A673 (cell line): ENCODE results near the gene TMEM239. TPM values are rescaled to one million over a fixed set of nuclear protein-coding genes. Genes with fewer than 3 reads are reported as not detected.

Source experiments
- BruUV-seq: library from RNA; stranded (reverse); fragments of 400-500 nt; replicated peaks from 2 replicates; lab custom pipeline; 2021; lab: Mats Ljungman, UMichigan
- CTCF ChIA-PET: fragments of 300-600 bp; sonication (Branson Sonifier 250); formaldehyde crosslinking; loops from one replicate; lab custom pipeline; 2022; ENCODE audit warnings: antibody characterized with exemption; lab: Charles Lee
- POLR2A ChIA-PET: fragments of 300-600 bp; sonication (Branson Sonifier 250); formaldehyde crosslinking; loops from one replicate; lab custom pipeline; 2022; ENCODE audit warnings: antibody characterized with exemption; ENCODE audit not compliant: low non-redundant PET; lab: Charles Lee
- DNase-seq: peaks from one replicate; pipeline ENCODE4 v3.0.0-alpha.2; 2015; ENCODE audit warnings: low spot score
- H3K27ac ChIP-seq: fragments of 200-600 bp; sonication (generic); 2 replicates; pipeline ENCODE4 v1.5.1; 2016; ENCODE audit warnings: mixed run types, low read depth, mild to moderate bottlenecking, mixed read lengths, antibody characterized with exemption, low read length; ENCODE audit not compliant: poor library complexity, severe bottlenecking
- H3K27me3 ChIP-seq: fragments of 200-600 bp; sonication (generic); replicated peaks from 2 replicates; pipeline ENCODE4 v1.6.1; 2017; ENCODE audit warnings: mixed run types, low read depth, mild to moderate bottlenecking, mixed read lengths, antibody characterized with exemption, low read length; ENCODE audit not compliant: insufficient read depth, poor library complexity
- H3K36me3 ChIP-seq: fragments of 200-600 bp; sonication (generic); 2 replicates; pipeline ENCODE4 v1.6.1; 2016; ENCODE audit warnings: mixed run types, mild to moderate bottlenecking, mixed read lengths, antibody characterized with exemption, low read length; ENCODE audit not compliant: insufficient read depth, poor library complexity, severe bottlenecking
- H3K4me1 ChIP-seq: fragments of 200-600 bp; sonication (generic); 2 replicates; pipeline ENCODE4 v1.6.1; 2017; ENCODE audit warnings: mixed run types, mild to moderate bottlenecking, mixed read lengths, antibody characterized with exemption, low read length; ENCODE audit not compliant: insufficient read depth, poor library complexity, severe bottlenecking
- H3K4me3 ChIP-seq: fragments of 200-600 bp; sonication (generic); 2 replicates; pipeline ENCODE4 v1.5.1; 2016; ENCODE audit warnings: low read depth, mixed run types, mild to moderate bottlenecking, mixed read lengths, low read length; ENCODE audit not compliant: poor library complexity, severe bottlenecking
- H3K9me3 ChIP-seq: fragments of 200-600 bp; sonication (generic); 2 replicates; pipeline ENCODE4 v1.6.1; 2016; ENCODE audit warnings: mixed run types, low read depth, mild to moderate bottlenecking, mixed read lengths, antibody characterized with exemption, low read length; ENCODE audit not compliant: poor library complexity, severe bottlenecking
- CTCF ChIP-seq: fragments of 300-800, 200-600 bp; sonication (generic); conservative IDR thresholded peaks from 2 replicates; pipeline ENCODE4 v1.5.1; 2017; ENCODE audit warnings: low read depth, mild to moderate bottlenecking, antibody characterized with exemption, low read length, moderate library complexity, mixed read lengths
- EZH2 ChIP-seq: fragments of 200-600 bp; sonication (generic); IDR thresholded peaks from 2 replicates; pipeline ENCODE4 v1.6.1; 2017; ENCODE audit warnings: borderline replicate concordance, low read depth, mild to moderate bottlenecking, mixed read lengths, antibody characterized with exemption, low read length; ENCODE audit not compliant: poor library complexity, severe bottlenecking
- intact Hi-C: fragments of 100-400 bp; cut with micrococcal nuclease; formaldehyde crosslinking; loops from one replicate; pipeline ENCODE4 v1.10.0; 2022; ENCODE audit not compliant: unreplicated experiment
- total RNA-seq: library from RNA; stranded (reverse); gene quantifications from 2 replicates; pipeline ENCODE4 v1.2.3, GENCODE V29; 2021

The TMEM239 gene
- total RNA-seq, 1 experiment from 2014 or later, result not detected

GRCh38 chr20:2851086-2851485, 34.9 kb downstream of the TMEM239 start:
- no peak for DNase-seq
- no peak for TF ChIP-seq EZH2
- Histone ChIP-seq H3K27ac (no peak overlapping the region), H3K9me3 (no peaks in the 10 kb centered on the region), H3K36me3 (no peaks in the 10 kb centered on the region), H3K4me3 (no peak overlapping the region), H3K27me3 (no peaks in the 10 kb centered on the region), H3K4me1 (no peaks in the 10 kb centered on the region)
- no TSS peak for BruUV-seq
- intact Hi-C loops, result no loop called here
- ChIA-PET POLR2A (no interaction called here), CTCF (interaction anchor here (0.6 to 0.7 kb wide), 2 partner anchors 95 to 114 kb away, joined by 4 to 6 read pairs; no protein-coding TSS in a partner anchor)

GRCh38 chr20:2858591-2858990, 42.4 kb downstream of the TMEM239 start:
- no peak for DNase-seq
- Histone ChIP-seq H3K27me3 (no peaks in the 10 kb centered on the region), H3K4me1 (no peaks in the 10 kb centered on the region), H3K36me3 (no peaks in the 10 kb centered on the region), H3K9me3 (no peaks in the 10 kb centered on the region), H3K27ac (no peak overlapping the region), H3K4me3 (no peak overlapping the region)
- intact Hi-C loops, result no loop called here
- BruUV-seq, result no TSS peak
- POLR2A ChIA-PET, result no interaction called here
- CTCF ChIA-PET, result interaction anchor here (0.7 kb wide), 1 partner anchor 144 kb away, joined by 4 read pairs; no protein-coding TSS in a partner anchor
- TF ChIP-seq EZH2 (no peak), CTCF (no peak)

GRCh38 chr20:2859330-2860121, 43.4 kb downstream of the TMEM239 start:
- ChIA-PET CTCF (interaction anchor here (0.7 kb wide), 1 partner anchor 145 kb away, joined by 4 read pairs; no protein-coding TSS in a partner anchor), POLR2A (no interaction called here)
- no TSS peak for BruUV-seq
- Histone ChIP-seq H3K36me3 (no peaks in the 10 kb centered on the region), H3K27me3 (no peaks in the 10 kb centered on the region), H3K27ac (no peak overlapping the region), H3K4me1 (no peaks in the 10 kb centered on the region), H3K9me3 (no peaks in the 10 kb centered on the region), H3K4me3 (no peak overlapping the region)
- TF ChIP-seq CTCF, result no peak
- TF ChIP-seq EZH2, result no peak
- DNase-seq, result no peak
- intact Hi-C loops, result no loop called here
